Astrocyte of the hippocampus (primary cell): ENCODE data around the gene GRAMD4.
"Not testable (repeated sequence)": the region's sequence is repeated elsewhere in the genome, so short reads cannot be mapped to it uniquely, and the experiment has no call there.

ENCODE experiments used
- DNase-seq: peaks from one replicate; pipeline ENCODE4 v3.0.0; 2011; ENCODE audit warnings: low read depth, low spot score

The GRAMD4 gene

GRCh38 chr22:46637711-46638600, 17.8 kb downstream of the GRAMD4 start:
- no peak for DNase-seq

- no peak for DNase-seq
Measured at GRCh38 chr22:46638601-46639431, 18.6 kb downstream of the GRAMD4 start.

GRCh38 chr22:46639843-46640242, 19.7 kb downstream of the GRAMD4 start:
- no peak for DNase-seq

- DNase-seq, result no peak
Measured at GRCh38 chr22:46640293-46641055, 20.3 kb downstream of the GRAMD4 start.

GRCh38 chr22:46641811-46642266, 21.7 kb downstream of the GRAMD4 start:
- no peak for DNase-seq

GRCh38 chr22:46642840-46643480, 22.8 kb downstream of the GRAMD4 start:
- not testable (repeated sequence) for DNase-seq

- no peak for DNase-seq
Measured at GRCh38 chr22:46646531-46647215, 26.5 kb downstream of the GRAMD4 start.

GRCh38 chr22:46648225-46648820, 28.1 kb downstream of the GRAMD4 start:
- not testable (repeated sequence) for DNase-seq

- peak; percentile 17 for DNase-seq
Measured at GRCh38 chr22:46649141-46650077, 29.2 kb downstream of the GRAMD4 start.

GRCh38 chr22:46650078-46650810, 30.1 kb downstream of the GRAMD4 start:
- no peak for DNase-seq

GRCh38 chr22:46651316-46651715, 31.1 kb downstream of the GRAMD4 start:
- DNase-seq, result no peak

- no peak for DNase-seq
Measured at GRCh38 chr22:46652081-46652846, 32.1 kb downstream of the GRAMD4 start.

- no peak for DNase-seq
Measured at GRCh38 chr22:46652847-46653331, 32.7 kb downstream of the GRAMD4 start.

GRCh38 chr22:46653596-46653995, 33.4 kb downstream of the GRAMD4 start:
- no peak for DNase-seq

- no peak for DNase-seq
Measured at GRCh38 chr22:46654426-46654825, 34.2 kb downstream of the GRAMD4 start.

- DNase-seq, result no peak
Measured at GRCh38 chr22:46654927-46655595, 34.9 kb downstream of the GRAMD4 start.
